ENCODE data around the gene GRIA4. TPM values are rescaled to one million over a fixed set of nuclear protein-coding genes. Genes with fewer than 3 reads are reported as not detected.

The GRIA4 gene
- polyA plus RNA-seq, 10 donors, result 6.4 to 17.2 (median 10.8) TPM

- no peak for DNase-seq
Observed at GRCh38 chr11:105915021-105915420, 305.1 kb downstream of the GRIA4 start.

GRCh38 chr11:105918039-105918438 is 308.2 kb downstream of the GRIA4 start:
- no peak for DNase-seq

- DNase-seq, result no peak
Observed at GRCh38 chr11:105918600-105918999, 308.7 kb downstream of the GRIA4 start.

- no peak for DNase-seq
Observed at GRCh38 chr11:105923252-105923651, 313.4 kb downstream of the GRIA4 start.

GRCh38 chr11:105923807-105924206 is 313.9 kb downstream of the GRIA4 start:
- peak; percentile 23 to 71 (median 55) for DNase-seq

GRCh38 chr11:105929084-105929955 is 319.4 kb downstream of the GRIA4 start:
- no peak for DNase-seq

- DNase-seq, result no peak
Observed at GRCh38 chr11:105933695-105934094, 323.8 kb downstream of the GRIA4 start.

- no peak for DNase-seq
Observed at GRCh38 chr11:105935791-105936190, 325.9 kb downstream of the GRIA4 start.

- no peak for DNase-seq
Observed at GRCh38 chr11:105937331-105937730, 327.5 kb downstream of the GRIA4 start.

- DNase-seq, result no peak
Observed at GRCh38 chr11:105937738-105938137, 327.9 kb downstream of the GRIA4 start.

GRCh38 chr11:105942921-105943320 is 333.0 kb downstream of the GRIA4 start:
- DNase-seq, result no peak

GRCh38 chr11:105948918-105949590 is 339.2 kb downstream of the GRIA4 start:
- DNase-seq, result no peak

- no peak for DNase-seq
Observed at GRCh38 chr11:105953886-105954285, 344.0 kb downstream of the GRIA4 start.

- DNase-seq, result no peak
Observed at GRCh38 chr11:105960252-105961245, 350.7 kb downstream of the GRIA4 start.

- peak in 1 of 3 donors; percentile 2 for DNase-seq
Observed at GRCh38 chr11:105968021-105968697, 358.3 kb downstream of the GRIA4 start.

GRCh38 chr11:105969756-105970155 is 359.9 kb downstream of the GRIA4 start:
- no peak for DNase-seq

GRCh38 chr11:105975128-105975527 is 365.3 kb downstream of the GRIA4 start:
- DNase-seq, result no peak

- no peak for DNase-seq
Observed at GRCh38 chr11:105979997-105980703, 370.3 kb downstream of the GRIA4 start.

- no peak for DNase-seq
Observed at GRCh38 chr11:105986554-105986953, 376.7 kb downstream of the GRIA4 start.

- no peak for DNase-seq
Observed at GRCh38 chr11:105988197-105988596, 378.3 kb downstream of the GRIA4 start.

GRCh38 chr11:105989124-105989523 is 379.3 kb downstream of the GRIA4 start:
- no peak for DNase-seq

All from muscle of back (tissue), 11 donors.